Heart left ventricle (tissue), 13 donors: ENCODE data around the gene CHIT1.

Experiments
- CTCF ChIP-seq, 12 donors: fragments of 200-600 bp; sonication (generic) in 4 of 12; IDR thresholded peaks; one replicate each; pipeline versions ENCODE4 v1.5.0 to v1.8.0; 2018 to 2022; ENCODE audit warnings: antibody characterized with exemption in 12 of 12, mild to moderate bottlenecking in 5 of 12
- POLR2A ChIP-seq, 2 donors: fragments of 450-650 bp; IDR thresholded peaks; one replicate each; pipeline ENCODE4 v1.6.1; 2017; ENCODE audit warnings: antibody characterized with exemption in 2 of 2, mild to moderate bottlenecking in 2 of 2, moderate library complexity in 2 of 2
- donor health status: ischemic (EF 13 %, LVEDD 7.1; RV severe dilation, severe dysfunction).
- donor health status: DM: no; HTN: yes; CAD: no.
- donor health status: DM: no; HTN: no; CAD: no.
- donor health status: ischemic (EF 25% LVEDD 6.9; RV normal size, moderate dysfunction).
- donor health status: ischemic (EF 25% LVEDD 5.7; RV mildly dilated, moderate dysfunction).
- donor health status: ischemic (EF 35%, LVEDD 5.7; RV mildly dilated, moderate dysfunction).
- donor health status: nonischemic (EF 11% LVEDD 7.7; RV severe dilation, severe dysfunction).
- donor health status: DM: yes; HTN: yes; CAD: no.
- donor health status: PGD.
- donor health status: ischemic (EF 29% LVEDD 5.4; RV normal size, mild dysfunction).
- donor health status: nonischemic (EF 23%, LVEDD 6.1; RV moderate dilation, normal function).

- TF ChIP-seq CTCF (IDR thresholded peaks at IDR 0.05) (no peak), POLR2A (IDR thresholded peaks at IDR 0.05) (no peak)
Observed at GRCh38 chr1:203173011-203173555, 56.4 kb downstream of the CHIT1 start.
